ENCODE data around the gene KCTD20. TPM values are rescaled to one million over a fixed set of nuclear protein-coding genes. Genes with fewer than 3 reads are reported as not detected.

KCTD20 gene
- total RNA-seq, 1 experiment from 2014 or later = 41.6 TPM

- Histone ChIP-seq H3K27ac (ENCODE audit: low read length) (no peak overlapping the region), H3K36me3 (ENCODE audit: control insufficient read depth, insufficient read depth, low read length) (peaks cover 11% of the 10 kb centered on the region; the same call in 1 of the 2 replicates), H3K4me1 (ENCODE audit: control insufficient read depth, insufficient read depth, low read length) (no peaks in the 10 kb centered on the region), H3K4me3 (ENCODE audit: low read depth in 2 of 2, low read length in 2 of 2) (no peak overlapping the region), H3K9me3 (ENCODE audit: control insufficient read depth, insufficient read depth, low read depth, low read length) (no peaks in the 10 kb centered on the region), H3K27me3 (ENCODE audit: control insufficient read depth, insufficient read depth, low read length) (no peaks in the 10 kb centered on the region)
- in situ Hi-C loops (cut with HindIII; ENCODE audit: low pct_unique_long_range_greater_than_20kb, low sequenced_read_pairs) (no loop called here), intact Hi-C loops (cut with micrococcal nuclease; ENCODE audit: unreplicated experiment) (no loop called here)
- ATAC-seq = no peak
- ChIA-PET POLR2A (no interaction called here), CTCF (no interaction called here)
- no TSS peak for BruUV-seq (replicated peaks)
- no peak for DNase-seq (ENCODE audit: low read depth, low spot score)
- TF ChIP-seq POLR2AphosphoS5 (IDR thresholded peaks at IDR 0.05; ENCODE audit: low read depth, low read length) (no peak), TCF7L2 (IDR thresholded peaks at IDR 0.05; ENCODE audit: low read depth, low read length) (no peak), REST (IDR thresholded peaks at IDR 0.05; ENCODE audit: insufficient read depth in 1 of 2, low read depth in 2 of 2, low read length in 1 of 2) (no peak), CTCF (IDR thresholded peaks at IDR 0.05) (no peak), SIN3A (IDR thresholded peaks at IDR 0.05; ENCODE audit: borderline replicate concordance, insufficient read depth, low read depth, low read length) (no peak)
Measured at GRCh38 chr6:36526066-36526465, 83.3 kb downstream of the KCTD20 start.

- ATAC-seq = no peak
- Histone ChIP-seq H3K27me3 (ENCODE audit: control insufficient read depth, insufficient read depth, low read length) (no peaks in the 10 kb centered on the region), H3K4me1 (ENCODE audit: control insufficient read depth, insufficient read depth, low read length) (no peaks in the 10 kb centered on the region), H3K27ac (ENCODE audit: low read length) (no peak overlapping the region), H3K4me3 (ENCODE audit: low read depth in 2 of 2, low read length in 2 of 2) (no peak overlapping the region), H3K36me3 (ENCODE audit: control insufficient read depth, insufficient read depth, low read length) (no peaks in the 10 kb centered on the region), H3K9me3 (ENCODE audit: control insufficient read depth, insufficient read depth, low read depth, low read length) (no peaks in the 10 kb centered on the region)
- ChIA-PET POLR2A (interaction anchor here (0.6 kb wide), 1 partner anchor 26 kb away, joined by 3 read pairs; no protein-coding TSS in a partner anchor), CTCF (no interaction called here)
- DNase-seq (ENCODE audit: low read depth, low spot score) = no peak
- BruUV-seq (replicated peaks) = no TSS peak
- in situ Hi-C loops (cut with HindIII; ENCODE audit: low pct_unique_long_range_greater_than_20kb, low sequenced_read_pairs) = no loop called here
- TF ChIP-seq CTCF (IDR thresholded peaks at IDR 0.05) = no peak
- TF ChIP-seq TCF7L2 (IDR thresholded peaks at IDR 0.05; ENCODE audit: low read depth, low read length) = no peak
- no peak for TF ChIP-seq REST (IDR thresholded peaks at IDR 0.05; ENCODE audit: insufficient read depth in 1 of 2, low read depth in 2 of 2, low read length in 1 of 2)
- no peak for TF ChIP-seq SIN3A (IDR thresholded peaks at IDR 0.05; ENCODE audit: borderline replicate concordance, insufficient read depth, low read depth, low read length)
- no peak for TF ChIP-seq POLR2AphosphoS5 (IDR thresholded peaks at IDR 0.05; ENCODE audit: low read depth, low read length)
- intact Hi-C loops (cut with micrococcal nuclease; ENCODE audit: unreplicated experiment) = no loop called here
Measured at GRCh38 chr6:36533321-36533720, 90.5 kb downstream of the KCTD20 start.

All from Panc1 (cell line).